Fibroblast of mammary gland (primary cell): ENCODE measurements around the gene MRGPRE.

Experiments
- DNase-seq: peaks from one replicate; pipeline ENCODE4 v3.0.0-alpha.2; 2010; ENCODE audit warnings: low read depth
- H3K4me3 ChIP-seq: 2 replicates; pipeline ENCODE4 v1.5.1; 2011; ENCODE audit warnings: low read depth, mild to moderate bottlenecking, low read length, moderate library complexity; ENCODE audit not compliant: control insufficient read depth
- TF ChIP-seq, protein P1 (sequence below): conservative IDR thresholded peaks from 2 replicates; pipeline ENCODE4 v1.5.1; 2011; ENCODE audit warnings: low read depth, low read length, inconsistent platforms; ENCODE audit not compliant: control insufficient read depth, insufficient read depth

The MRGPRE gene

DNA sequence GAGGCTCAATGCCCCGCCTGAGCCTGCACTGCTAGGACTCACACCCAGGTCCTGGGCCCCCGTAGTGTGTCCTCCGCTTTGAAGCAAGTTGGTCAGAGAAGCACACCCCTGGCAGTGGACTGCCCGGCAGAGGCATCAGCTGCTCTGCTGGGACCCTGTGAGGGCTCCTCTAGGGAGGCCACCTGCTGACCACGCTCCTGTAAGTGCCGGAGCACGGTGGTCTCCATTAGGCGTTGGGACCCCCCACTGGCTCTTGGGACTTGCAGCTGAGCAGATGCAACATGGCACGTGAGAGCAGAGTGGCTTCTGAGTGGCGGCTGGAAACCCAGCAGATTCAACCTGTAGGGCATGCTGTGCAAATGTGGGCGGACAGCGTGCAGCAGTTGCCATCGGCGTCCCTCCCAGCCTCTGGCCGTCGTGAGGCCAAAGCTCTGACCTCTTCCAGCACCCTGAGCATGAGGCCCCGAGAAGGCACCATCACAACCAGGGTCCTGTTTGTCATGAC lies 30.5 kb downstream of the MRGPRE start:
- DNase-seq = no peak
- no peak overlapping the region for H3K4me3 ChIP-seq
- TF ChIP-seq, protein P1, sequence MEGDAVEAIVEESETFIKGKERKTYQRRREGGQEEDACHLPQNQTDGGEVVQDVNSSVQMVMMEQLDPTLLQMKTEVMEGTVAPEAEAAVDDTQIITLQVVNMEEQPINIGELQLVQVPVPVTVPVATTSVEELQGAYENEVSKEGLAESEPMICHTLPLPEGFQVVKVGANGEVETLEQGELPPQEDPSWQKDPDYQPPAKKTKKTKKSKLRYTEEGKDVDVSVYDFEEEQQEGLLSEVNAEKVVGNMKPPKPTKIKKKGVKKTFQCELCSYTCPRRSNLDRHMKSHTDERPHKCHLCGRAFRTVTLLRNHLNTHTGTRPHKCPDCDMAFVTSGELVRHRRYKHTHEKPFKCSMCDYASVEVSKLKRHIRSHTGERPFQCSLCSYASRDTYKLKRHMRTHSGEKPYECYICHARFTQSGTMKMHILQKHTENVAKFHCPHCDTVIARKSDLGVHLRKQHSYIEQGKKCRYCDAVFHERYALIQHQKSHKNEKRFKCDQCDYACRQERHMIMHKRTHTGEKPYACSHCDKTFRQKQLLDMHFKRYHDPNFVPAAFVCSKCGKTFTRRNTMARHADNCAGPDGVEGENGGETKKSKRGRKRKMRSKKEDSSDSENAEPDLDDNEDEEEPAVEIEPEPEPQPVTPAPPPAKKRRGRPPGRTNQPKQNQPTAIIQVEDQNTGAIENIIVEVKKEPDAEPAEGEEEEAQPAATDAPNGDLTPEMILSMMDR = no peak

DNA sequence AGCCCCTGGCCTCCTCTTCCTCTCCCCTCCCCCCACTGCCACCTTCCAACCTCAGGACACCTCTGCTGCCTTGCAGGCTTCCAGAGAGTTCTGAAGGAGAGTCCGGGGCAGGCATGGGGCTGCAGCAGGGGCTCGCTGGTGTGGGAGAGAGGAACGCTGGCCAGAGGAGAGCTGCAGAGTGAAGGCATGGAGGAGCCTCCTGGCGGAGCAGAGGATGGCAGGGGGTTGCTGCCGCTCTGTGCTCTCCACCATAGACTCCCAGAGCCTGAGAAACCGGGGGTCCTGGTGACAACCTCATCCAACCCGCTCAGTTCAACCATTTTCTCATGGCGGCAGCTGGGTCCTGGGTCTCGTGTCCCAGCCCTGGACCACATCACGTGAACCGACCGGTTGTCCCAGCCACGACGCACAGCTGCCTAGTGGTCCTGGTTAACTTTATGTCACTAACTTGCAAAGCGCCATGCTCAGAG lies 31.1 kb downstream of the MRGPRE start:
- TF ChIP-seq, protein P1 = no peak
- H3K4me3 ChIP-seq = no peak overlapping the region
- DNase-seq = no peak

DNA sequence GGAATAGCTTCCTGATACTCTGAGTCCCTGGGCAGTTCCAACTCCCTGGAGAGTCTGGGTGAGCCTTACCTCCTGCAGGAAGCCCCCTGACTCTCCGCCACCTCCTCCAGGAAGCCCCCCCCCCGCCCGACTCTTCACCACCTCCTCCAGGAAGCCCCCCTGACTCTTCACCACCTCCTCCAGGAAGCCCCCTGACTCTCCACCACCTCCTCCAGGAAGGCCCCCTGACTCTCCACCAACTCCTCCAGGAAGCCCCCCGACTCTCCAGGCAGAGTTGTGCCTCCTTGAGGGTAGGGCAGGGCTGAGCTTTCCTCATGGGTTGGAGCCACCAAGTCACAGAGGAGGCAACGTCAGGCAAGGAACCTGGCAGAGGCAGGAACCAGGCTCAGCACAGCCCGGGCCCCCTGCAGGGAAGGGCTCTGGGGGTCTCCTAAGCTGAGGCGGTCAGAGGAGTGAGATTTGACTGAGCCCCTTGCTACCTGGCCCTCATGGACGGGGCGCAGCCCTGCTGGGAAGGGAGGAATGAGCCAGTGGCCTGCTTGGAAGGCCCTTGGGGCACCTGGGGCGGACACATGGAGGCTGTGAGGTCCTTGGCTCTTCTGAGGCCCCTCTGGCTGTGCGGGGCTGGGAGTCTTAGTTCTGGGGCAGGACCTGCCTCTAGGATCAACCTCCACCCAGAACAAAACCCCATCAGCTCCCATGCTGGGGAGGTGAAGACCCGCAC lies 31.7 kb downstream of the MRGPRE start:
- no peak for DNase-seq
- TF ChIP-seq, protein P1 = no peak
- H3K4me3 ChIP-seq = no peak overlapping the region

DNA sequence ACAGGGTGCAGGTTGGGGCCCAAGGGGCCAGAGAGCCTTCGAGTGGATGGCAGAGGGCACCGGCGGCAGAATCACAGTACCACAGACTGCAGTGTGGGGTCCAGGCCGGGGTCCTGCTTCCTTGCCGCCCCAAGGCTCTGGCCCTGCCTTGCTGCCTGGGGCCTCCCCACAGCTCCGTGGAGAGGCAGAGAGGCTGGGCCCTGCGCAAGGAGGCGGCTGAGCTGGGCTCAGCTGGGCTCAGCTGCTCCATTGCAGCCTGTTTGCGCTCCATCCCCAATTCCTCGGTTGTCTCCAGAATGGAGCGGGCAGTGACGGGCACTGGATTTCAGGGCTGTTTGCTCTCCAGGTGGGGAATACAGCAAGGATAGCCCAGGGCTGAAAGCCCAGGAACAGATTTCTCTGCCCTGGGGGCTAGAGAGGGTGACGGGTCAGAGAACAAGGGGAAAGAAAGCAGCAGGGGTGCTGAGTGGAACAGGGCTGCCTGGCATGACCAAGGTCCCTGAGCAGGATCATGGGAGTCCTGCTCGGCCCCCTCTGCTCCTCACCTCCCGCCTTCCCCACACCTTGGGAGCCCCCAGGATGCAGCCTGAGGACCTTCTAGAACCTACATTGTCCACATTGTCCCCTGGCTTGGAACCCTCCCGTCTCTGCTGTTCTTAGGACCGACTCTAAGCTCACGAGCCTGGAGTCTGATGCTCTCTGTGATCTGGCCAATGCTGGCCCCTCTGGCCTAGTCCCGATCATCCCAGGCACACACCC lies 32.5 kb downstream of the MRGPRE start:
- TF ChIP-seq, protein P1 = no peak
- no peak for DNase-seq

DNA sequence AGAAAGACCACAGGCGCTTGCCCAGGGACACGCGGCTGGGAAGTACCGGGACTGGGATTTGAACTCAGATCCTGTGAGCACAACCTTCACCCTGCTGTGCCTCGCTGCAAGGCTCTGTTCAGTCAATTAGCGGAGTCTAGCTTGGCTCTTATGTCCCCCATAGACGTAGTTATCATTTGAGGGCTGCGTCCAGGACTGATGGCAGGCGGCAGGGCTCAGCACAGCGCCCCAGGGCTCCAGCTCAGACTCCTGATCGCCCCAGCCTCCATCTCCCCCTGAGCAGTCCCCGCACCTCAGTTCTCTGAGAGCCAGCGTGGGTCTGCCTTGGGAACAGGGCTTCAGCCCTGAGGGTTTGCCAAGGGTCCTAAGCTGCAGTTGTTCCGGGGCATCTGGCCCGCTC lies 33.4 kb downstream of the MRGPRE start:
- DNase-seq = no peak
- H3K4me3 ChIP-seq = no peak overlapping the region
- TF ChIP-seq, protein P1 = no peak

More for the DNA sequence above, 32.5 kb downstream of the MRGPRE start:
- no peak overlapping the region for H3K4me3 ChIP-seq

DNA sequence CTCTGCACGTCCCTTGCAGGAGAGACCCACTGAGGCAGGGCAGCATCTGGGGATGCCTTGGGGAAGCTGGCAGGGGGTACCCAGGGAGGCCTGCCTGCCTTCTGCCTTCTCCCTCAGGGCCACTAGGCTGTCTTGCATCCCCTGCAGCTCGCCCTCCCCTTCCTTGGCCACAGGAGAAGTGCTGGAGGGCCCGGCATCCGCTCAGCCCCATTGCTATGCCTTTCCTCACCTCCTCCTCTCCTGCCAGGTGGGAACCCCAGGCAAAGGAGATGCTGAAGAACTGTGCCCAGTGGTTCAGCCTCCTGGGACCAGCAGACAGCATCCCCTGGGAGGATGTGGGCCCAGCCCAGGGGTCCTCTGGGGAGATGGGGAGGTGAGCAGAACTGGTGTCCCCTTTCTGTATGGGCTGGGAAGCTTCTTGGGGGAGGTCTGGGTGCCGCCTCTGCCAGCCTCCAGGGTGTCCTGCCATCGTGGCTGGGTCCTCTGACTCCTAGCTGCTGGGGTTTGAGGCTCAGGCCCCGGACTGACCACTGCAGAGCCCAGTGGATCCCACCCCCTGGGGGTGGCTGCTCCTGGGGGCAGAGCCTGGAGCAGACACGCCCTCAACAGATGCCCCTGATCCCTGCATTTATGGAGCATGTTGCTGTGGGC lies 34.2 kb downstream of the MRGPRE start:
- TF ChIP-seq, protein P1 = no peak
- DNase-seq = no peak
- no peak overlapping the region for H3K4me3 ChIP-seq
